HG03095 (cell line): Measurements from ENCODE around the gene FHIT.

Experiments
- ATAC-seq: cut with Tn5 transposase; IDR thresholded peaks from one replicate; pipeline ENCODE4 v1.9.1; 2021; ENCODE audit warnings: moderate library complexity; ENCODE audit not compliant: unreplicated experiment

FHIT gene

DNA sequence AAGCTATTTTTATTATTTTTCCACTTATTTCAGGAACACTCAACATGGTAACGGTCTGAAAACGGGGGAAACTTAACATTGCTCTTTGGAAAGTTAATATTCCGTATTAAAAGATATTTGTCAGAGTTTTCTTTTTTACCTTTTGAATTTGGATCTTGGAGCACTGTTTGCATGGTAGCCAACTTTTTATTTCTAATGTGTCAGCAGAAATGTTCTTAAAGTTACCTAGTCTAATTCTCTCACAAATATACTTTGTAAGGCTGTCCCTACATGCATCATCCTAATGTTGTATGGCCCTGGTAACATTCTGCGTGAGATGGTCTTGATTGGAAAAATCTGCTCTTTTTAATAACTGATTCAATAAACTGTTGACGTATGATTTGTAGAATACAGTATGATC, 719.5 kb downstream of the FHIT start:
- ATAC-seq, result no peak

DNA sequence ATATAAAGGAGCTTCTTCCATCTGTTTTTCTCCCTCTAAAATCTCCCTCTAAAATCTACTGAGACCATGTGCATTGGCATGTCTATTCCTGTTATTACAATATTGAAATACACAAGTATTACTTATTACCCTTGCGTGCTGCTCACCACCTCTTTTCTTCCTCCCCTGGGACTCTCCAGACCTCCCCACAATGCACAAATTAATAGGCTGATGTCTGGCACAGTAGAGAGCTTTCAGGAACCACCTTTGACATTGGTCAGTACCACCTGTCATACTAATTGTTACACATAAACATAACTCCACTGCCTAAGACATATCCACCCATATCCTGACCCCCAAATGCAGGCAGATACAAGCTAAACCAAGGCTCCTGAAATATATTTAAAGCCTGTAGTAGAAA, 722.6 kb downstream of the FHIT start:
- ATAC-seq, result no peak

DNA sequence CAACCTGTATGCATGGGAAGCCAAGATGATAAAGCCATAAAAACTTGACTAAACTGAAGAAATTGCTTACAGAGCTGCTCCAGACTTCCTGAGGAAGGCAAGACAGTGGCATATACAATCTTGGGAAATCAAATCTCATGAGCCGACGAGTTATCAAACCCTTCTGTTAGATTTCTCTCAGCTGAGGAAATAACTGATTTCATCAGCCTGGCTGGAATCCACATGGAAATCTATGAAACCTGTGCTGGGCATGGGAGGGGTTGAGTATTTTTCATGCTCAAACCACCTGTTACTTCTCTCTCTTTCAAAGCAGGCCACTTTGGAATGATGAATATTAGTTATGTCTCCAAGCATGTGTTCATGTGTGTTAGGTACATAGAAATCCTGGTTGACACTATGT, 727.7 kb downstream of the FHIT start:
- no peak for ATAC-seq

- ATAC-seq, result no peak
Observed at GRCh38 chr3:60517134-60517533, 734.1 kb downstream of the FHIT start.

- ATAC-seq, result no peak
Observed at GRCh38 chr3:60514866-60515265, 736.4 kb downstream of the FHIT start.

DNA sequence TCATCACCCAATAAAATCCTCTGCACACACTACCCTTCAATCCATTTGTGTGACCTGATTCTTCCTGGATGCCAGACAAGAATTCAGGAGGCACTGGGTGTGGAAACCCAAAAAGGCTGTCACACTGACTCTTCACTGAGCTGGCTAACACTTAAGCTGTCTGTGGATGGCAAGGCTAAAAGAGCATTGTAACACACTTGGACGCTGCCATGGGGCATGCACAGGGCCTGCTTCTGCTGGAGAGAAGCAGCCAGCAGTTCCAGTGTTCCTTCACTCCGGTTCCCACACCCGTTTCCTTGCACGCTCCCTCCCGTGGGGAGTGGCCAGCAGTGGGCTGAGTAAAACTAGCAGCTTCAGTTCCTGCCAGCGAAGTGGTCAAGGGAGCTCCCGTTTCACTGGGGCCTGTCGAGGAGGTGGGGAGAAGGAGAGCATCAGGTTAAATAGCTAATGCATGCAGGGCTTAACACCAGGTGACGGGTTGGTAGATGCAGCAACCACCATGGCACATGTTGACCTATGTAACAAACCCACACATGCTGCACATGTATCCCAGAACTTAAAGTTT, 737.1 kb downstream of the FHIT start:
- ATAC-seq, result no peak

GRCh38 chr3:60513241-60513640, 738.0 kb downstream of the FHIT start:
- no peak for ATAC-seq

- ATAC-seq, result no peak
Observed at GRCh38 chr3:60512506-60512905, 738.7 kb downstream of the FHIT start.

DNA sequence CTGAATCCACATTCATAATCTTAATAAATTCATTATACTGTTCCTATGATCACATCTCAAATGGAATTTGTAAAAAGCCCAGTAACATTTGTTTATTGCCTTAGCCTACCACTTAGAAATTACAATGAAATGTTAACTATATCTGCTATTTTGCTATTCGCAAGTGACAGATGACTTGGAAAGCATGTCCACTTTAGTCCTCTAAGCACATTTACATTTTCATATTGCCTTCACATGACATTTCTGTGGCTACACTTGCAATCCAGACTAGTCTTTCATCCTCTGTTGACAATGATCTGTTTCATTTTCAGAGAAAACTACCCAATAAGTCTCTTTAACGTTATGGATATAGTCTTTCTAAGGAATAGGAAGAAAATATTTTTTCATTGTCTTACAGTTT, 741.8 kb downstream of the FHIT start:
- ATAC-seq, result no peak

GRCh38 chr3:60504827-60505457, 746.3 kb downstream of the FHIT start:
- ATAC-seq, result no peak

DNA sequence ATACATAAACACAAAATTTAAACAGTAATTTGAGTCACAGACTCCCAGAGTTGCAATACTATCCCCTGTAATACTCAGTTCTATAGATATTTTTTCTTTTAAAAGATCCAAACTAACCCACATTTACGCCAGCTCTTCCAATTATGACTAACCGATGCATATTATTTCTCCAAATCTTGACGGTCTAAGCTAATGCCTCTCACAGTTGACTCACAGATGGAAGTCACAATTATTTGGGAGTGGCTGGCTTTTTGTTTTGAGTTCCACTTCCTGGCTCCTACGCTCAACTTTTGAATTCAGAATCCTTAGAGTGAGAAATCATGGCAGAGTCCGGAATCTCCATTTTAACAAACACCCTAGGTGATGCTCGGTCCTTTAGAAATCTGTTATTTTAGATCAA, 749.9 kb downstream of the FHIT start:
- no peak for ATAC-seq

DNA sequence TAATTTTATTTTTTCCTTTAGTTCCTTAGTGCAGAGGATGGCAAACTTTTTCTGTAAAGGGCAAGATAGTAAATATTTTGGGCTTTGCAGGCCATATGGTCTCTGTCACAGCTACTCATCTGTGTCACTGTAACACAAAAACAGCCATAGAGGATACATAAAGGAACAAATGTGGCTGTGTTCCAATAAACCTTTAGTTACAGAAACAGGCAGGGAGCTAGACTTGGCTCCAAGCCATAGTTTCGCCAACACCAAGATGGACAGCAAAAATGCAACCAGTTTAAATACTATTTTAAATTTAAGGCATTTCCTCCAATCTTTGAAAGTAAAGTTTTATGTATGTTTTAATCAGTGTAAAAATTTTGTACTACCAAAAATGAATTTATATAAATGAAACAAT, 753.4 kb downstream of the FHIT start:
- no peak for ATAC-seq

GRCh38 chr3:60490992-60491391, 760.3 kb downstream of the FHIT start:
- no peak for ATAC-seq

DNA sequence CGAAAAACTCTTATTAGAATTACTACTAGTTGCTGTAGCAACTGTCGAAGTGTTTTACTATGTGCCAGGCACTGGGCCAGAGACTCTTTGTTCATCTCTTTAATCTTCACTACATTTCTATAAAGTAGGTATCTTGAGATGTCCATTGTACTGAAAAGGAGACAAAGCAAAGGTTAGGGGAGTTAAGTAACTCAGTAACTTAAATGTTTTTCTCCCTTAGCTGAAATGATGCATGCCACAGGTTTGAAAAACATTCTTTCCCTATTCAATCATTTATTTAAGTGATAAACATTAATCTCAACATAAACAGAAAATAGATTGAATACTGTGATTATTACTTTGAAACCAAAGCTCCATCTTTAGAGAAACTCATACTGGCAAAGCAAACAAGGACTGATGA, 776.2 kb downstream of the FHIT start:
- ATAC-seq, result no peak

DNA sequence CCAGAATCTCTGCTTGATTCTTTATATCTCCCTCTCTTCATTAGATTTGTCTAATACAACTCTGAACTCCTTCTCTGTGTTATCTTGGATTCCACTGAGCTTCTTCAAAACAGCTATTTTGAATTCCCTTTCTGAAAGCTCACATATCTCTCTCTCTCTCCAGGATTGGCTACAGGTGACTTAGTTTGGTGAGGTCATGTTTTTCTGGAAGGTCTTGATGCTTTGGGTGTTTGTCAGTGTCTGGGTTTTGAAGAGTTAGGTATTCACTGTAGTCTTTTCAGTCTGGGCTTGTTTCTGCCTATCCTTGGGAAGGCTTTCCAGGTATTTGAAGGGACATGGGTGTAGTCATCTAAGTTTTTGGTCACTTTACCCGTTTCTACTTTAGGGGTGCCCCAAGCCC, 781.8 kb downstream of the FHIT start:
- ATAC-seq, result no peak

- ATAC-seq, result no peak
Observed at GRCh38 chr3:60463685-60464084, 787.6 kb downstream of the FHIT start.

DNA sequence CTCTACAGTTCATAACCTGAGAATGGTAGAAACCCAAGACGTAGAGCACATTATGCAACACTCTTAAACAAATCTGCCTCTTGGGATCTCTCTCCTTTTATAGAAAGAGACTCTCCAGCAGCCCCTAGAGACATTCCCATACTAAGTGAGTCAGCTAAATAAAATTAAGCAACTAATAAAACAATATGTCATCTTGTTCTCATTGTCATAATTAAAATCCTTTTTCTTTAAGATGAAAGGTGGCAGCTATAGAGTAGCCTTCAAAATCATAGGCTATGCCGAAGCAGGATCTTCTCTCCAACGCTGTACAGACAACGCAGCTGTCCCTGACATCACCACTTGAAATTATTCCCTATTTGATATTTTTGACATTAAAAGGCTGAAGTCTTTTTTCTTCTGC, 790.0 kb downstream of the FHIT start:
- no peak for ATAC-seq

GRCh38 chr3:60456180-60456579, 795.1 kb downstream of the FHIT start:
- ATAC-seq, result no peak

DNA sequence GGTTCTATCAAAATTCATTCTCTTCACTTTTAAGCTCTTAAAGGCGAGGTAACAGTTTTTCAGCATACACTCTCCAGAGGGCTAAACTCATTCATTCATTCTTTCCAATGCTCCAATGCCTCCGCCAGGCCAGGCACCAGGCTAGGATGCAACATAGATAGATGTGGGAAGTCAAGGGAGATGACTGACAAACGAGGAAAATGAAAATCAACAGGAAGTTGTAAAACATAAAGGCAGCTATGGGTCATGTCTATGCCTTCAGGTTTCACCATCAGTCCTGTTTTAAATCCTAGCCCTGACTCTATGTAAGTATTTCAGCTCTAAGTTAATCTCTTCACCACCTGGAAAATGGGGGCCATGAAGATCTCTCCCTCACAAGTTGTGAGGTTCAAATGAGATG, 797.9 kb downstream of the FHIT start:
- no peak for ATAC-seq

GRCh38 chr3:60448696-60449095, 802.6 kb downstream of the FHIT start:
- no peak for ATAC-seq

DNA sequence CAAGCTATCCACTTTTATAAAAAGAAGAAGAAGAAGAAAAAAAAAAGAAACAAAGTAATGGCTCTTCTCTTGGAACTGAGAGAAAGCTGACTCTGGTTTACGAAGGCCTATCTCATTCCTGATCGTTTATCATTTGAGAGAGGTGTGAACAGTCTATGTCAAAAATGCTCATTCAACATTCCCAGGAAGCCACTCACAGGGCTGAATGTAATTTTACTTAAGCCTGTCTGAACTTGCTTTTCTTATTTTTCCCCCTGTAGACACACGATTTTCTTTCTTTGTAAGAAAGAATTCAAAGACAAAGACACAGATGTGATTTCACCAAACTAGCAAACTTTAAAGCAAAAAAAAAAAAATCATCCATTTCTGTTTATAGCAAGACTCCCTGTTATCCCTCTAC, 805.8 kb downstream of the FHIT start:
- no peak for ATAC-seq

DNA sequence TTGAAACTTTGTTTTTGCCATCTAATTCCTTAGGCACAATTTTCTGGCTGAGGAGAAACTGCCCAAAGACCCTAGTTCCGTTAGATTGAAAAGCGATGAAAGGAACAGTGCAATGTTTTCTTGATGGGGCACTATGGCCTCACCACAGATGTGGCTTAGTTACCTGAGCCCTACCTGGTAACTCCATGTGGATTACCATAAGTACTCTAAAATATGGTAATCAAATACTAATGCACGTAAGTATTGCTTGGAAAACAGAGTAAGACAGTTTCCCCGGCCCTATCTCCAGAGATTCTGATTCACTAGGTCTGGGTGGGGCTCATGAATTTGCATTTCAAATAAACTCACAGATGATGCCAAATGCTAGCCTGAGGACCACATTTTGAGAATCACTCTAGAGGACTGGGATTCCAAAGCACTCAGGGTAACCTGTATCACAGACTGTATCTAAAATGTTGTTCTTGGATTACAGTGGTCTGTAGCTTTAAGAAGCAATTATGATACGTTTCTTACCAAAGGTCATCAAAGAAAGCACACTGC, 806.3 kb downstream of the FHIT start:
- no peak for ATAC-seq

DNA sequence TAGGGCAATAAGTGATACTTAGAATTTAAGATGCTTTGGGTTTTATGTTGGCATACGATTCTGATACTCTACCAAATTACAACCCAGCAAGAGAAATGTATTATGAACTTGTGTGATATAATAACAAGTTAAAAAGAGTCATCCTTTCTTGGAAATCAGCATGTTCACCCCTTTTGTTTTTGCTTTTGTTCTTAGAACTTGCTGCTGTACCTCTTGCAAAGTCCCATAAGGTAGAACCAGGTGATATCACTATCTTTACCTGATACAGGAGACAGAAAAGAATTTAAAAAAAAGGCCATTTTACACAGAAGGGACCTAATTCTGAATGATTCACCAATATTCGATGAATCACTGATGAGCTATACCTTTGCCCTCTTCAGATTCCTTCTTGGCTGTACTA, 810.4 kb downstream of the FHIT start:
- ATAC-seq, result no peak
